ENCODE data around the gene ZCRB1.

ZCRB1 gene

GRCh38 chr12:42277396-42278127 lies 48.3 kb downstream of the ZCRB1 start:
- DNase-seq = no peak

- no peak for DNase-seq
Observed at GRCh38 chr12:42275499-42275898, 50.4 kb downstream of the ZCRB1 start.

GRCh38 chr12:42273706-42274105 lies 52.2 kb downstream of the ZCRB1 start:
- DNase-seq = no peak

- no peak for DNase-seq
Observed at GRCh38 chr12:42270596-42270995, 55.3 kb downstream of the ZCRB1 start.

GRCh38 chr12:42267413-42268190 lies 58.3 kb downstream of the ZCRB1 start:
- DNase-seq = no peak

GRCh38 chr12:42266579-42267230 lies 59.2 kb downstream of the ZCRB1 start:
- no peak for DNase-seq

- no peak for DNase-seq
Observed at GRCh38 chr12:42262271-42262670, 63.6 kb downstream of the ZCRB1 start.

Data from T1000 (cell line).